ENCODE data around the gene EMC8.
A peak's percentile ranks its signal among the peaks of the same experiment; 100 is the strongest.

The EMC8 gene

GRCh38 chr16:85752511-85753420, 46.6 kb downstream of the EMC8 start:
- no peak for DNase-seq

DNA sequence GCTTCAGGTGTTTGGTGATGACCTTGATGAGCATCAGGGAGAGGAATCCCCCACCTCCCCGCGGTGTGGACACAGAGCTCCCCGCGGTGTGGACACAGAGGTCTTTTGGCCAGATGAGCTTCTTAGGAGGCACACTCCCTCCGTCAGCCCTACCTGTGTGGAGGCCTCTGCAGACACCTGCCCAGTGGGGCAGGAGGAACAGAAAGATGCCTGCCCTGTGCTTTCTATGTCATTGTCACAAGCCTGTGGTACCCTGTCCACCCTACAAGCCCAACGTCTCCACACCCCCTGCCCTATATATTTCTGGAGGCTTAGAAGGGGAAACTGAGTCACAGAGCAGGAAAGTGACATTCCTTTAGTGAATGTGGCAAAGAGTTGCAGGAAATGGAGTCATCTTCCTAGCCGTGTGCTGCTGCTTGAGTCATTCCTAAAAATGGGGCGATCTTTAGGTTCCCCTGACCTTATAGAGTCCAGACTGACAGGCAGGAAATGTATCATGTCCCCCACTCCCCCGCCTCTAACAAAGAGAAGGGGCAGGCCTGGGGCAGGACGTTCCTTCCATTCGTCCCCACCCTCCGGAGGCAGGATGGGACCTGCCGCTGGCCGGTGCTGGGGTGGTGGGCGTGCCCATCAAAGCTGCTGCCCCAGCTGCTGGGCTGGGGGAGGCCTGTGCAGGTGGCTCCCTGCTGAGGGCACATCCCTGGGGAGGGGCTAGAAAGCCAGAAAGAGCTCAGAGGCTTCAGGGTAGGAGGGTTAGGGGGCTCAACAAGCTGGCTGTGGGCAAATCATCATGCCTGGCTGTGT, 47.4 kb downstream of the EMC8 start:
- no peak for DNase-seq

DNA sequence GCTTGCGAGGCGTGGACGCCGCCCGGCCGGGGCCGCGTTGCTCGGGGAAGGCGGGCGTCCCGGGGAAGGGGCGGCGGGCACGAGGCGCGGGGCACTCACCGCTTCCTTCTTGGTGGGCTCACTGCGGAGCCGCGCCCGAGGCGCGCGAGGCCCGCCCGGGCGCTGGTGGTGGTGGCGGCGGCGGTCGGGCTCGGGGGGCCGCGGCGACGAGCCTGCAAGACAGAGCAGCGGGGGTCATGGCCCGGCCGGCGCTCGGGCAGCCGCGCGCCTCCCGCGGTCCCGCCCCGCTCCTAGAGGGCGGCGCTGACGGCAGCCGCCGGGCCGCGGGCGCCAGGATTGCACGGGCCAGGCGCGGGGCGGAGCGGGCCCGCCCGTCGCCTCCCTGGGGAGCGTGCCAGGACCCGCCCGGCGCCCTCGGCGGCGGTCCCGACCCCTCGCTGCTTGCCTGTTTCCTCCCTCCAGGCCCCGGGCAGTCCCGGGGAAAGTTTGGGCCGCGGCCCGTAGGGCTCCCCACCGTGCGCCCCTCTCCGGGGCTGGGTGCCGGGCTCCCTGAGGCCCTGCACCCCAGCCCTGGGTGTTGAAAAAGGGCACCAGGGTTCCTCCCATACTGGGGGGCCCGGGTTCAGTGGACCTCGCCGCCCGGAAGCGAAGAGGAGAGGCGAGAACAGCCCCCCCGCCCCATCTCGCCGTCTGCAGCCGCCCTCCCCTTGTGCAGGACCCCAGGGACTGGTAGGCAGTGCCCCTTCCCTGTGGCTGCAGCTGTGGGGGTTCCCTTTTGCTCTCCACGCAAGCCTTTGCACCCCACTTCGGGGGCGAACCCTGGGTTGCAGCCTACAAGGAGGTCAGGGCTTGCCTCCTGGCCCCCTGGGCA, 48.3 kb downstream of the EMC8 start, which contains the start of gene C16orf74:
Gene C16orf74, minus strand, starts transcription at position 270 of the 871 bp plus-strand sequence. CDS start 15,879 bp downstream, outside the sequence.
- peak; percentile 13 for DNase-seq

GRCh38 chr16:85750146-85750826, 49.1 kb downstream of the EMC8 start:
- DNase-seq, result peak; percentile 13

DNA sequence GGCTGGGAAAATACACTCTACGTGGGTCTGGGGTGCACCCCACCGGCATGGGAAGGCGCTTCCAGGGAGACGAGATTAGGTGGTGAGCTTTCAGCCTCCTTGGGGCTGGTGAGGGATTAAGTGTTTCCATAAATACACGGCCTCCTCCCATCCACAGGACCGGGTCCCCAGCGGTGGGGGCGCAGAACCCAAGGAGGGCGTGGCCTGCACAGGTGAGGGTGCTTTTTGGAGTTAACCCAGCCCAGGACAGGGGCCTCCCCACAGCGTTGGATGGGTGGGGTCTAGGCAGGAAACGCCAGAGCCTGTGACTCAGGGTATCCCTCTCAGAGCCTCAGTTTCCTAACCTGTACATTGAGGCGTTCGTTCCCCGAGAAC, 49.6 kb downstream of the EMC8 start:
- DNase-seq, result no peak

GRCh38 chr16:85746460-85747215, 52.7 kb downstream of the EMC8 start:
- DNase-seq, result no peak

DNA sequence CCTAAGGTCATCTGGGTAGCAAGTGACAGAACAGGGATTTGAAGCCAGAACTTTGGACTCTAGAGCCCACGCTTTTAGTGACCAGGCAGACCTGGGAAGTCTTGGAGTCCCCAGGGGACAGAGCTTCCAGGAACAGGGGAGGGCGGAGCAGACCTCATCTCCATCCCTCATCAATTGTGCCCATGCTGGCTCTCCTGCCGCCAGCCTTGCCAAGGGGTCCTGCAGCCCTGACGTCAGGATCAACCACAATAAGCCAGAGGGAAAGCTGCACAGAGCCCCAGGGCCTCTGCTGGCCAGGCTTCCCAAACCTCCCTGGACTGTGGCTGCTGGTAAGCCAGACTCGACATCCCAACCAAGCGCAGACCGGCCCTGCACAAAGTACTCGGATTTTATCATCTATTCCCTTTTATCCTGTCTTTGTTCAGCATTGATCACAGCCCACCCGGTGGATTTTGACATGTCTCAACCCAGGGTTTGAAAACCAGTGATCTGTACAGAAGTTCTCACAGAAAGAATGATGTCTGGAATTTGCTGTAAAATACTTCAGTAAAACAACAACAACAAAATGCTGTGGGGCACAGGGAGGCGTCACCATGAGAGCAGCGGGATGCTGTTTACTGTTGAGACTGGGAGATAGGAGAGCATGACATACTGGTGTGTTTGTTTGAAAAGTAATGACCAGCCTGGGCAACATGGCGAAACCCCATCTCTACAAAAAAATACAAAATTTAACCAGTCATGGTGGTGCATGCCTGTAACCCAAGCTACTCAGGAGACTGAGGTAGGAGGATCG, 60.2 kb downstream of the EMC8 start:
- no peak for DNase-seq

DNA sequence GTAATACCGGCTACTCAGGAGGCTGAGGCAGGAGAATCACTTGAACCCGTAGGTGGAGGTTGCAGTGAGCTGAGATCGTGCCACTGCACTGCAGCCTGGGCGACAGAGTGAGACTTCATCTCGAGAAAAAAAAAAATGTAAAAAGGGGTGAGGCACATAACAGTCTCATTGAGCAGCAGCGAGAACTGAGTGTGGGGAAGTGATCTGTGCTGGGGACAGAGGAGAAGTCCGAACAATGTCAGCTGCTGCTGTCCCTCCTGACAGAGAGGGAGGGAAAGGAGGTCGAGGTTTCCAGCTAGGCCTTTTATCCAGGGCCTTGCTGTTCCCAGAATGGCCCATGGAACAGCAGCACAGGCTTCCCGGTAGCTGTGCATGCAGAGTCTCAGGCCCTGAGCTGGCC, 62.4 kb downstream of the EMC8 start:
- no peak for DNase-seq

GRCh38 chr16:85735946-85736345, 63.4 kb downstream of the EMC8 start:
- DNase-seq, result no peak

- no peak for DNase-seq
These were observed 64.1 kb downstream of the EMC8 start for GRCh38 chr16:85735225-85735635.

GRCh38 chr16:85734311-85735017, 64.9 kb downstream of the EMC8 start:
- DNase-seq, result no peak

DNA sequence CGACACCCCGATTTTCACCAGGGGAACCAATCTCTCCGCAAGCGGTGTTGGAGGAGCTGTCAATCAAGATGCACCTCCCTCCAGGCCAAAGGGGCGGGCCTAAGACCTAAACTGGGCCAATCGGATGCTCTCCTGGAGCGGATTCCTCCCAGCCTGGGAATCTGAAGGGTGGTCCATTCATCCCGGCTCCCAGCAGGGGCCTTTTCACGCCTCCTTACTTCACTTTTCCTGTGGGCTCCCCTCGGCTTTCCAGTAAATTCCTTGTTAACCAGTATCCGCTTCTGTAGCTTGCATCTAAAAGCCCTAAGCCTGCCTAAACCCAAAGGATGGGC, 65.5 kb downstream of the EMC8 start:
- no peak for DNase-seq

- DNase-seq, result no peak
These were observed 66.0 kb downstream of the EMC8 start for GRCh38 chr16:85733155-85733838.

GRCh38 chr16:85731179-85731578, 68.2 kb downstream of the EMC8 start:
- DNase-seq, result no peak

DNA sequence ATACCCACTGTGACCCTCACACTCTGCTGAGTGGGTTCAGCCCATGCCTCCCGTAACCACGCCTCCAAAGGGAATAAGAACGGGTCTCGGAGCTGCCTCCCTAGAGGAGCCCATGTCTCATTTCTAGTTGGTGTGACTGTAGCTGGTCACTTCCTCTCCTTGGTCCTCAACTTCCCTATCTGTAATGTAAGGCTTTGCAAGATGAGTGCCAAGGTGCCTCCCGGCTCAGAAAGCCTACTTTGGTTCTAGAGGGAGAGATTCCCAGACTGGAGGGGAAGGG, 69.2 kb downstream of the EMC8 start:
- no peak for DNase-seq

DNA sequence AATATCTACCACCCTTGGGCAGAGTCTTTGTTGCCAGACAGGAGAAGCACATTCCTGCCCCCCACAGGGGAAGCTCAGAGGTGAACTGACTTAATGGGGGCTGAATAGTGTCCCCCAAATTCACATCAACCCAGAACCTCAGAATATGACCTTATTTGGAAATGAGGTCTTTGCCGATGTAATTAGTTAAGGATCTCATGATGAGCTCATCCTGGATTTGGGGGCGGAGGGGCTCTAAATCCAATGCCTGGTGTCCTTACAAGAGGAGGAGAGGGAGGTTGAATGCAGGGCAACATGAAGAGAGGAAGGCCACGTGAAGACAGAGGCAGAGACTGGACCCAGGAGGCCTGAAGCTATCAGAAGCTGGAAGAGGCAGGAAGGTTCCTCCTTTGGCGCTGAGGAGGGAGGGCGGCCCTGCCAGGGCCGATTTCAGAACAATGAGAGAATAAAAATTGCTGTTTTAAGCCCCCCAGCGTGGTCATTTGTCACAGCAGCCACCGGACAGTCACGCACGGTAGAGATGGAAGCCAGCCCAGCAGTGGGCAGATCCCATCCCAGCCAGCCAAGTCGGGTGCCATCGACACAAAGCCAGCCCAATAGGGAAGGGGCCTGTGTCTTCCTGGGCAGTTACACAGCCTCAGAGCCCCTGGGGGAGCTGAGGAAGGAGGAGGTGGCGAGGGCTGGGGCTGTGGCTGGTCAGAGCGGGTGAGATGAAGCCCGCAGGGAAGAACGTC, 69.7 kb downstream of the EMC8 start:
- no peak for DNase-seq

GRCh38 chr16:85728879-85729278, 70.5 kb downstream of the EMC8 start:
- DNase-seq, result no peak
